Measurements from ENCODE around the gene CBLN3.
"Not testable (repeated sequence)": the region's sequence is repeated elsewhere in the genome, so short reads cannot be mapped to it uniquely, and the experiment has no call there.

Gene CBLN3

GRCh38 chr14:24429395-24430142, at the start of gene CBLN3, which contains the start of gene KHNYN:
Gene CBLN3, minus strand, starts transcription at chr14:24429668. Its CDS starts 614 bp downstream, at chr14:24429054.
Gene KHNYN, plus strand, starts transcription at chr14:24429954. Its CDS starts 777 bp downstream, at chr14:24430731.
- DNase-seq (ENCODE audit: extremely low read depth, low read depth): peak; percentile 86
- no peak for TF ChIP-seq CTCF (IDR thresholded peaks at IDR 0.05; ENCODE audit: low read depth, low read length)

- DNase-seq (ENCODE audit: extremely low read depth, low read depth): no peak
- TF ChIP-seq CTCF (IDR thresholded peaks at IDR 0.05; ENCODE audit: low read depth, low read length): no peak
Measured at GRCh38 chr14:24475261-24475660, 45.8 kb upstream of the CBLN3 start.

- DNase-seq (ENCODE audit: extremely low read depth, low read depth): no peak
- no peak for TF ChIP-seq CTCF (IDR thresholded peaks at IDR 0.05; ENCODE audit: low read depth, low read length)
Measured at GRCh38 chr14:24473211-24473610, 43.7 kb upstream of the CBLN3 start.

GRCh38 chr14:24470450-24470849, 41.0 kb upstream of the CBLN3 start:
- DNase-seq (ENCODE audit: extremely low read depth, low read depth): not testable (repeated sequence)

GRCh38 chr14:24465805-24466204, 36.3 kb upstream of the CBLN3 start:
- DNase-seq (ENCODE audit: extremely low read depth, low read depth): no peak
- TF ChIP-seq CTCF (IDR thresholded peaks at IDR 0.05; ENCODE audit: low read depth, low read length): no peak

GRCh38 chr14:24465368-24465767, 35.9 kb upstream of the CBLN3 start:
- no peak for TF ChIP-seq CTCF (IDR thresholded peaks at IDR 0.05; ENCODE audit: low read depth, low read length)
- DNase-seq (ENCODE audit: extremely low read depth, low read depth): no peak

- TF ChIP-seq CTCF (IDR thresholded peaks at IDR 0.05; ENCODE audit: low read depth, low read length): no peak
Measured at GRCh38 chr14:24463884-24464785, 34.7 kb upstream of the CBLN3 start.

More at GRCh38 chr14:24463884-24464785, 34.7 kb upstream of the CBLN3 start:
- no peak for DNase-seq (ENCODE audit: extremely low read depth, low read depth)
